Body of pancreas (tissue), 4 donors: Measurements from ENCODE around the gene PDE1C.

ENCODE experiments used
- CTCF ChIP-seq, 7 experiments: fragments of 450-650 bp in 4 of 7; fragments of 200-600 bp in 3 of 7; sonication (generic) in 3 of 7; IDR thresholded peaks; one replicate each; pipeline ENCODE4 v1.5.1; 2016 to 2019; ENCODE audit warnings: antibody characterized with exemption in 7 of 7
- POLR2A ChIP-seq, 3 donors: fragments of 450-650 bp; IDR thresholded peaks; one replicate each; pipeline ENCODE4 v1.6.1; 2016; ENCODE audit warnings: antibody characterized with exemption in 3 of 3, mild to moderate bottlenecking in 2 of 3

GRCh38 chr7:32059289-32060011 lies 10.8 kb downstream of the PDE1C start:
- TF ChIP-seq CTCF (IDR thresholded peaks at IDR 0.05), result no peak
- TF ChIP-seq POLR2A (IDR thresholded peaks at IDR 0.05), result no peak
